HG03039 (cell line): ENCODE data around the gene BATF3.

ENCODE experiments used
- ATAC-seq: cut with Tn5 transposase; IDR thresholded peaks from one replicate; pipeline ENCODE4 v1.9.1; 2021; ENCODE audit warnings: mild to moderate bottlenecking, moderate library complexity; ENCODE audit not compliant: unreplicated experiment

BATF3 gene

GRCh38 chr1:212637902-212638301 is 61.7 kb downstream of the BATF3 start:
- no peak for ATAC-seq
